Kidney epithelial cell (primary cell): ENCODE results near the gene ZNF516. TPM values are rescaled to one million over a fixed set of nuclear protein-coding genes. Genes with fewer than 3 reads are reported as not detected.

Source experiments
- DNase-seq: peaks from one replicate; pipeline ENCODE4 v3.0.0-alpha.2; 2010; ENCODE audit warnings: low read depth
- H3K27me3 ChIP-seq: 2 replicates; pipeline ENCODE4 v1.6.0; 2011; ENCODE audit warnings: low read length; ENCODE audit not compliant: control insufficient read depth, insufficient read depth
- H3K36me3 ChIP-seq: 2 replicates; pipeline ENCODE4 v1.5.1; 2011; ENCODE audit warnings: low read length; ENCODE audit not compliant: control insufficient read depth, insufficient read depth
- H3K4me3 ChIP-seq: 2 replicates; pipeline ENCODE4 v1.5.1; 2011; ENCODE audit warnings: low read depth, mild to moderate bottlenecking, control low read depth, low read length
- total RNA-seq: library from RNA; depleted of rRNA; stranded (reverse); fragments of >200 nt; gene quantifications from 2 replicates; pipeline ENCODE4 v1.2.3, GENCODE V29; 2015
- TF ChIP-seq, protein P1 (sequence below): IDR thresholded peaks from 2 replicates; pipeline ENCODE4 v1.5.1; 2011; ENCODE audit warnings: mild to moderate bottlenecking, moderate library complexity, low read length, control low read depth, inconsistent platforms; ENCODE audit not compliant: insufficient read depth, poor library complexity, severe bottlenecking

ZNF516 gene
- total RNA-seq, 1 donor from 2014 or later = 56.1 TPM

DNA sequence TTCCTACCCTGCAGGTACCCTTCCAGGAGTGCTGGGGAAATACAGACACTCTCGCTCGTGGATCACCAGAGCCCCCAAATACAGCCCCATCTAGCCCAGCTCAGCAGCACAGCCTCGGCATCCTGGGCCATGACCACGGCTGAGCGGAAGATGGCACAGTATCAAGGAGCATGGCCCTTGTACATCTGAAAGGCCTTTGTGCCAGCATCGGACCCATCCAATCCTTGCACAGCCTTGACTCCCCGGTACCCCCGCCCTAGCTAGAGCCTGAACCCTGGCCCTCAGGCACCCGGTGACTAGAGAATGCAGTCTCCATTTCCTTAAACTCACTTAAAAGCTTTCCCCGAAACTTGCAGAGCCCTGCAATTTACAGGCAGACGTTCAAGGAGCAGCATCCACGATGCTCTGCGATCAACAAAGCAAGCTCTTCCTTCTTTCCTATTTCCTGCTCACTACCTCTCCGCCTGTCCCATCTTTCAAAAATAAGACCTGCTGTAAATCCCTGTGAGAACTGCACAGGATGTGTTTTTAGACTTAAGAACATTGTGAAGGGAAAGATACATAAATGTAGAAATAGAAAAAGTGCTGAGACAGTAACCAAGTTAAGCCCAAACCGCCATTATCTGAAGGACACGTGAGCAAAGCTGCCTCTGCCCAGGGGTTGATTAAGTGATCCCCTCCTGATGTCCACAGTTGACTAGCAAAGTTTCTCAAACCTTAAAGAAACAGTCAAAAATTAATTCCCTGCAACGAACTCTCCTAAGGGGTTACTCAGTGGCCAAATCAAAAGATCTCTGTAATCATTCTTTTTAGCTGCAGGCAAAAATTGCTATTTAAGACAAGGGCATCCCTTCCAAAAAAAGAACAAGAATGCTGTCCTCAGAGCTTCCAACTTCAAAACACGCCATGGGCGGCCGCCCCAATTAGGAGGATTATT is 48.5 kb downstream of the ZNF516 start:
- Histone ChIP-seq H3K27me3 (no peaks in the 10 kb centered on the region), H3K36me3 (no peaks in the 10 kb centered on the region), H3K4me3 (no peak overlapping the region)
- no peak for DNase-seq
- TF ChIP-seq, protein P1, sequence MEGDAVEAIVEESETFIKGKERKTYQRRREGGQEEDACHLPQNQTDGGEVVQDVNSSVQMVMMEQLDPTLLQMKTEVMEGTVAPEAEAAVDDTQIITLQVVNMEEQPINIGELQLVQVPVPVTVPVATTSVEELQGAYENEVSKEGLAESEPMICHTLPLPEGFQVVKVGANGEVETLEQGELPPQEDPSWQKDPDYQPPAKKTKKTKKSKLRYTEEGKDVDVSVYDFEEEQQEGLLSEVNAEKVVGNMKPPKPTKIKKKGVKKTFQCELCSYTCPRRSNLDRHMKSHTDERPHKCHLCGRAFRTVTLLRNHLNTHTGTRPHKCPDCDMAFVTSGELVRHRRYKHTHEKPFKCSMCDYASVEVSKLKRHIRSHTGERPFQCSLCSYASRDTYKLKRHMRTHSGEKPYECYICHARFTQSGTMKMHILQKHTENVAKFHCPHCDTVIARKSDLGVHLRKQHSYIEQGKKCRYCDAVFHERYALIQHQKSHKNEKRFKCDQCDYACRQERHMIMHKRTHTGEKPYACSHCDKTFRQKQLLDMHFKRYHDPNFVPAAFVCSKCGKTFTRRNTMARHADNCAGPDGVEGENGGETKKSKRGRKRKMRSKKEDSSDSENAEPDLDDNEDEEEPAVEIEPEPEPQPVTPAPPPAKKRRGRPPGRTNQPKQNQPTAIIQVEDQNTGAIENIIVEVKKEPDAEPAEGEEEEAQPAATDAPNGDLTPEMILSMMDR = no peak

DNA sequence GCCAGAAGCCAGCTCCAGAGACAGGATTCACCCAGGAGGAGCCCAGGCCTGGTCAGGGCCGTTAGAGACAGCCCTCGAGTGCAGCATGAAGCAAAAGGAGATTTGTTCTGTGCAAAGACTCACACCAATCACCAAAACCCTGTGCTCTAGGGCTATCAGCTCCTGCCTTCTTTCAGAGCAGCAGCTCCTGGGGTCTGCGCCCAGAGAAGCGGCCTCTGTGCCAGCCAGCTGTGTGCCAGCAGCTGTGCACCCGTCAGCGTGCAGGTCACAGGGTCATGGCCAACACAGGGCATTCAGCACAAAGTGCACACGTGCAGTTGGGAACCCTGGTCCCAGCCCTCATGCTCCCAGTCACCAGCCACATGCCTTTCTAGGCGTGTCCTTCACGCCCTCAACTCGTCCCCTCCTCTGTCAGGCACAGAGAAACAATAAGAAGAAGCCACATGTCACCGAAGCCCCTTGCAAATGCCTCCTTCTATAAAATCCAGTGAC is 49.3 kb downstream of the ZNF516 start:
- TF ChIP-seq, protein P1 = no peak
- no peak for DNase-seq
- H3K36me3 ChIP-seq = no peaks in the 10 kb centered on the region
- H3K4me3 ChIP-seq = no peak overlapping the region
- no peaks in the 10 kb centered on the region for H3K27me3 ChIP-seq

DNA sequence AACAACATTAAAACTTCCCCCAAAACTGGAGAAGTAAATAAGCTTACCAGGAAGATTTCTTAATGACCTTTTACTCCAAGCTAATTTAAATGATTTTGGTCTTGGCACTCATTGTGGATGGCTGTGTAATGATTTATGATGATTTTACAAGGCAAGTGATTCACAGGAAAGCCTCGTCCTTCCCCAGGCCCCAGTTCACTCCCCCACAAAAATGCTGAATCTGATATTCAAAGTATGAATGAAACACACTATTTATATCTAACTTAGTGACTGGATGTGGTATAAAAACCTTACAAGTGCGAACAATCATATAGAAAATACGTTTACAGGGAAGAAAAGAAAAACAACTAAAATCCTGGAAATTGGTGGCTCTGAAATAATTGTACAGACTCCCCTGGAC is 49.8 kb downstream of the ZNF516 start:
- DNase-seq = peak; percentile 42

DNA sequence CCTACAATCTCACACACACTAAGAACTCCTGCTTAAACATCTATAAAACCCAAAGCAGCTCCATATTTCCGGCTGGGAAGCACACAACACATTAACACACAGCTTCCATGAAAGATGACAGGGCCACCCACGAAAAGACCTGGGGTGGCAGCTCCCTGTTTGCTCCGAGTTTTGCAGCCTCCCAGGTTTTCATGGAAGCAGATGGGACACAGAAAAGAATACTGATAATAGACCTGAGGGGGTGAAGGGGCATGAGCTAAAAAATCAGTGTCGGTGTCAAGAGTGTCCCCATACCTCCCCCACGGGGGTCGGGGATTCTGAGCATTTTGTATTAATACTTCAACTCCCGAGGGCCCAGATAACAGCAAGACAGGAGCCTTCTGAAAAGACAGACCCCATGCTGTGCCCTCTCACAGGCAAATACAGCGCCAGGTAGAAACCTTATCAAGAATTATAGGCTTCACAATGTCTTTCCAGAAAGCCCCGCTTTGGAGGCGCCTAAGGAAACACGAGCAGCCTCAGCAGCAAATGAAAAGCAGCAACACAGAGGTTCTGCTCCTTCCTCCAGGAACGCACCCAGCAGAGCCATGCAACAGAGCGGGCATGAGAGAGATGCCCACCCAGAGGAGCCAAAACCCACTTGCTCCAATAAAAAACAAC is 50.5 kb downstream of the ZNF516 start:
- Histone ChIP-seq H3K4me3 (no peak overlapping the region), H3K27me3 (no peaks in the 10 kb centered on the region), H3K36me3 (no peaks in the 10 kb centered on the region)
- DNase-seq = no peak
- TF ChIP-seq, protein P1 = no peak

More for the DNA sequence above, 49.8 kb downstream of the ZNF516 start:
- no peaks in the 10 kb centered on the region for H3K36me3 ChIP-seq
- TF ChIP-seq, protein P1 = no peak
- no peaks in the 10 kb centered on the region for H3K27me3 ChIP-seq
- H3K4me3 ChIP-seq = no peak overlapping the region

DNA sequence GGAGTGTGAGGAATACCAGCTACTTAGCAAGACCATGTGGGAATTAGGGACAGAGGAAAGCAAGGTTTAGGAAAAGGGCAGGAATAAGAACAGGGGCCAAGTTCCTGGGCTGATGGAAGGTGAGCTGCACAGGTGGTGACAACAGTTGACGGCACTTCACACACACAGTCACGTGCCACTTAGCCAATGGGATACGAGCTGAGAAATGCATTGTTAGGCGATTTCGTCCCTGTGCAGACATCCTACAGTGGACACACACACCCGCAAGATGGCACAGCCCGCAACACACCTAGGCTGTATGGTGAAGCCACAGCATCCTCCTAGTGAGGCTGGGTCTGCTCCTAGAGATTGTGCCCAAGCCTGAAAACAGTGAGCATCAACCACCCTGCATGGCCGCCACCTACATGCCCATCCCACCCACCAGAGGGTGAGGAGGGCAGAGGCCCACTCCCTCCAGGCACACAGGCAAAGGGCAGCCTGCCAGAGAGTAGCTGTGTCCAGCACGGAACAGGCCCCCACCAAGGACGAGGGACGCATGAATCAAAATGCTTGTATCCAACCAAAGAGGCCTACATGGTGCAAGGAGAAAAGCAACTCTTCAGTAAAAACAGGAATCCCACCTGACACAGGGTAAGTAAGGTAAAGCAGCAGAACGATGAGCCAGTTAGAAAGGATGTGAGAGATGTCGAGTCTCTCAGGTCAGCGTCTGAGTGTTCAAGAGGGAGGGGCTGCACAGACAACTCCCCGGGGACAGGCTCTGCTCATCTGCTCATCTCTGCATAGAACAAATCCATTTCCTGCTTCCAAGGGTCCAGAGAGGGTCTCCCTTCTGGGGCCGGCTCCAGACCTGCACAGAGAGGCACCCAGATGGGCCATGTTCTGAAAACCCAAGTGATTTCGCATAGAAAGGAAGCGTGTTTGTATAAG is 51.3 kb downstream of the ZNF516 start:
- no peak for DNase-seq
- Histone ChIP-seq H3K36me3 (no peaks in the 10 kb centered on the region), H3K4me3 (no peak overlapping the region), H3K27me3 (no peaks in the 10 kb centered on the region)
- TF ChIP-seq, protein P1 = no peak
